ENCODE results near the gene MGAT5B.

MGAT5B gene

GRCh38 chr17:76930107-76930506 lies 61.9 kb downstream of the MGAT5B start:
- DNase-seq = no peak

GRCh38 chr17:76932402-76933333 lies 64.5 kb downstream of the MGAT5B start:
- DNase-seq = no peak

GRCh38 chr17:76934561-76935320 lies 66.5 kb downstream of the MGAT5B start:
- no peak for DNase-seq

- no peak for DNase-seq
Observed at GRCh38 chr17:76935331-76935730, 67.1 kb downstream of the MGAT5B start.

- DNase-seq = no peak
Observed at GRCh38 chr17:76937238-76937637, 69.0 kb downstream of the MGAT5B start.

- DNase-seq = no peak
Observed at GRCh38 chr17:76938009-76938408, 69.8 kb downstream of the MGAT5B start.

- no peak for DNase-seq
Observed at GRCh38 chr17:76940295-76940694, 72.1 kb downstream of the MGAT5B start.

- no peak for DNase-seq
Observed at GRCh38 chr17:76940738-76941350, 72.6 kb downstream of the MGAT5B start.

GRCh38 chr17:76943202-76943601 lies 75.0 kb downstream of the MGAT5B start:
- DNase-seq = no peak

GRCh38 chr17:76943781-76944213 lies 75.6 kb downstream of the MGAT5B start:
- no peak for DNase-seq

- DNase-seq = no peak
Observed at GRCh38 chr17:76944477-76944876, 76.3 kb downstream of the MGAT5B start.

GRCh38 chr17:76946111-76946771 lies 78.0 kb downstream of the MGAT5B start:
- DNase-seq = no peak

GRCh38 chr17:76946772-76947135 lies 78.5 kb downstream of the MGAT5B start:
- DNase-seq = no peak

GRCh38 chr17:76947309-76947708 lies 79.1 kb downstream of the MGAT5B start:
- DNase-seq = no peak

- DNase-seq = no peak
Observed at GRCh38 chr17:76947771-76948170, 79.6 kb downstream of the MGAT5B start.

- no peak for DNase-seq
Observed at GRCh38 chr17:76948301-76948700, 80.1 kb downstream of the MGAT5B start.

GRCh38 chr17:76948726-76949342 lies 80.6 kb downstream of the MGAT5B start:
- no peak for DNase-seq

GRCh38 chr17:76949913-76950695 lies 81.9 kb downstream of the MGAT5B start:
- DNase-seq = no peak

- no peak for DNase-seq
Observed at GRCh38 chr17:76951375-76951905, 83.2 kb downstream of the MGAT5B start.

- DNase-seq = no peak
Observed at GRCh38 chr17:76952402-76952801, 84.2 kb downstream of the MGAT5B start.

GRCh38 chr17:76953066-76953465 lies 84.9 kb downstream of the MGAT5B start:
- no peak for DNase-seq

Measured in CD4-positive, alpha-beta T cell treated with Interleukin-17A for 4 hours (primary cell).